ENCODE measurements around the gene NDUFC2. TPM values are rescaled to one million over a fixed set of nuclear protein-coding genes. Genes with fewer than 3 reads are reported as not detected.
"Not testable (repeated sequence)": the region's sequence is repeated elsewhere in the genome, so short reads cannot be mapped to it uniquely, and the experiment has no call there.

Gene NDUFC2
- total and polyA plus RNA-seq, 7 donors = 55.9 to 246 (median 109) TPM

DNA sequence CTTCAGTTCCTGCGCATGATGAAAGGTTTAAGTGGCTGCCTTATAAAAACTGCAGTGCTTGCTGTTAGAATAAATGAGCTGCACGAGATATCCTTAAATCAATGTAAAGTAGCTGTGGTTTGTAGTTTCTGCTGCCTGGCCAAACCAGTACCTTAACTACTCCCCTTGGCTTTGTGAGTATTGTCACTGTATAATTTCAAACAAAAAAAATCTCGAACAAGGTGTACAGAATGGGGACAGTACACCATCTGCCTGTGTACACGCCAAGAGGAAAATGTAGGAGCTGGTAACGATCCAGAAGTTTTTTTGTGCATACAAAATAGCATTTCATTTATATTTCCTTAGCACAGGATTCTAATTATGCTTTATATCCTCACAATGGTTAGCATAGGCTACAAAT is 20.6 kb upstream of the NDUFC2 start:
- TF ChIP-seq POLR2AphosphoS5 (IDR thresholded peaks at IDR 0.05) (no peak), POLR2A (IDR thresholded peaks at IDR 0.05) (no peak), EP300 (IDR thresholded peaks at IDR 0.05) (no peak)
- TF ChIP-seq, protein P1, sequence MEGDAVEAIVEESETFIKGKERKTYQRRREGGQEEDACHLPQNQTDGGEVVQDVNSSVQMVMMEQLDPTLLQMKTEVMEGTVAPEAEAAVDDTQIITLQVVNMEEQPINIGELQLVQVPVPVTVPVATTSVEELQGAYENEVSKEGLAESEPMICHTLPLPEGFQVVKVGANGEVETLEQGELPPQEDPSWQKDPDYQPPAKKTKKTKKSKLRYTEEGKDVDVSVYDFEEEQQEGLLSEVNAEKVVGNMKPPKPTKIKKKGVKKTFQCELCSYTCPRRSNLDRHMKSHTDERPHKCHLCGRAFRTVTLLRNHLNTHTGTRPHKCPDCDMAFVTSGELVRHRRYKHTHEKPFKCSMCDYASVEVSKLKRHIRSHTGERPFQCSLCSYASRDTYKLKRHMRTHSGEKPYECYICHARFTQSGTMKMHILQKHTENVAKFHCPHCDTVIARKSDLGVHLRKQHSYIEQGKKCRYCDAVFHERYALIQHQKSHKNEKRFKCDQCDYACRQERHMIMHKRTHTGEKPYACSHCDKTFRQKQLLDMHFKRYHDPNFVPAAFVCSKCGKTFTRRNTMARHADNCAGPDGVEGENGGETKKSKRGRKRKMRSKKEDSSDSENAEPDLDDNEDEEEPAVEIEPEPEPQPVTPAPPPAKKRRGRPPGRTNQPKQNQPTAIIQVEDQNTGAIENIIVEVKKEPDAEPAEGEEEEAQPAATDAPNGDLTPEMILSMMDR (IDR thresholded peaks at IDR 0.05) = no peak
- Histone ChIP-seq H3K27me3 (no peaks in the 10 kb centered on the region), H3K9me3 (no peaks in the 10 kb centered on the region), H3K4me1 (no peaks in the 10 kb centered on the region), H3K36me3 (peaks cover 0 to 39% (median 9%) of the 10 kb centered on the region in 4 donors), H3K4me3 (no peak overlapping the region), H3K27ac (no peak overlapping the region)
- intact Hi-C loops (cut with DNase I) = no loop called here
- 74% methylated on average over 5 of the region's 5 CpGs for WGBS, 2 donors
- no peak for DNase-seq

DNA sequence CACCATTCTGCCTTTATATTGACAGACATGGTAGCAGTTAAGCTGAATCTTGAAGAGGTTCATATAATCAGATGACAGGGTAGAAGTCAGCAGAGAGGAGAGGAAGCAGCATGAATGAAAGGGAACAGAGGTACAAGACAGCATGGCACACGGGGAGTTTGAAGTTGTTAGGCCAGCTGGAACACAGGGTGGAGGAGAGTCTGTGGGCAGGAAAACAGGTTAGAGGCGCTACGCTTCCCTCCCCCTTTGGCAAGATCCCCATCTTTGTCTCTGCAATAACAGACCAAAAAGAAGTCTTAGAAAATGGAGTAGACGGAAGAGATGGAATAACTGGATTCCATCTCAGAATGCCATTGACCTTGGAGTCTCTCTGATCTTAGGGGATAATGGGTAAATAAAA is 20.0 kb upstream of the NDUFC2 start:
- intact Hi-C loops (cut with DNase I) = no loop called here
- H3K27ac ChIP-seq = no peak overlapping the region
- peaks cover 0 to 42% (median 9%) of the 10 kb centered on the region in 4 donors for H3K36me3 ChIP-seq

DNA sequence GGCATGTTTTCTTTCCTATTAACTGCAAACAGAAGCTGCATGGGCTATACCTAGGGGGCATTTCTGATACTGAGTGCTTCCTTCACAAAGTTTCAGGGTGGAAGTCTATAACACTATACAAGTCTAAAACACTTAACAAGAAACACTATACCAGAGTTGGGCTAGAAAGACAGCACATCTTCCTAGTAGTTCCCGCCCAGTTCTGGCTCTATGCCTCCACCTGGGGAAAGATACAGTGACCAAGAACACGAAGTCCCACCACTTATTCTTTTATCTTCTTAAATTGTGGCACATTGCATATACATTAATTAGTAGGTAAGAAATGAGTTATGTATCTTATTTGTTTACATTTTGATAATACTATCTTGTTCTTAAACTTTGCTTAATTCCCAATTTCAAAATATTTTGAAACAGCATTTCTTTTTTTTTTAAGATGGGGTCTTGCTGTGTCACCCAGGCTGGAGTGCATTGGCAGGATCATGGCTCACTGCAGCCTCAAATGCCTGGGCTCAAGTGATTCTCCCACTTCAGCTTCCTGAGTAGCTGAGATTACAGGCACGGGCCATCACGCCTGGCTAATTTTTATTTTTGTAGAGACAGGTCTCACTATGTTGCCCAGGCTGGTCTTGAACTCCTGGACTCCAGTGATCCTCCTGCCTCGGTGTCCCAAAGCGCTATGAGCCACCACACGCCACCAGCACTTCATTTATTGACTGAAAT is 18.2 kb upstream of the NDUFC2 start:
- no peak for TF ChIP-seq POLR2A (IDR thresholded peaks at IDR 0.05)
- no peak for TF ChIP-seq EP300 (IDR thresholded peaks at IDR 0.05)
- no peak for TF ChIP-seq POLR2AphosphoS5 (IDR thresholded peaks at IDR 0.05)
- TF ChIP-seq, protein P1 (IDR thresholded peaks at IDR 0.05) = no peak
- H3K4me3 ChIP-seq = no peak overlapping the region
- intact Hi-C loops (cut with DNase I) = no loop called here
- H3K27ac ChIP-seq = no peak overlapping the region
- no peaks in the 10 kb centered on the region for H3K27me3 ChIP-seq
- no peaks in the 10 kb centered on the region for H3K4me1 ChIP-seq
- peaks cover 0 to 33% (median 6%) of the 10 kb centered on the region in 4 donors for H3K36me3 ChIP-seq
- DNase-seq = no peak
- WGBS, 2 donors = 93 to 95% methylated on average over 7 of the region's 7 CpGs
- H3K9me3 ChIP-seq = no peaks in the 10 kb centered on the region

More for the DNA sequence above, 20.0 kb upstream of the NDUFC2 start:
- 86 to 92% methylated on average over 4 of the region's 4 CpGs for WGBS, 2 donors
- no peak for DNase-seq
- Histone ChIP-seq H3K9me3 (no peaks in the 10 kb centered on the region), H3K27me3 (no peaks in the 10 kb centered on the region), H3K4me1 (no peaks in the 10 kb centered on the region), H3K4me3 (no peak overlapping the region)
- no peak for TF ChIP-seq POLR2A (IDR thresholded peaks at IDR 0.05)
- TF ChIP-seq, protein P1 (IDR thresholded peaks at IDR 0.05) = no peak
- TF ChIP-seq EP300 (IDR thresholded peaks at IDR 0.05) = no peak
- no peak for TF ChIP-seq POLR2AphosphoS5 (IDR thresholded peaks at IDR 0.05)

DNA sequence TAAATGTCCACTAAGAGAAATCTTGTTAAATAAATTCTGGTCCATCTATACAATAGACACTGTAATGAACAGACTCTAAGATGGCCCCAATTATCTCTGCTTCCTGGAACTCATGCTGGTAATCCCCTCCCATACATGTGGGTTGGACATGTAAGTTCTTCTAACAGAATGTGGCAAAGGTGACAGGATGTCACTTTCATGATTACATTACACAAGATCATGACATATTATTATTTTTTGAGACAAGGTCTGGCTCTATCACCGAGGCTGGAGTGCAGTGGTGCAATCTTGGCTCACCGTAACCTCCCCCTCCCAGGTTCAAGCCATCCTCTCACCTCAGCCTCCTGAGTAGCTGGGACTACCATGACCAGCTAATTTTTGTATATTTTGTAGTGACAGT is 14.6 kb upstream of the NDUFC2 start:
- WGBS, 2 donors = 91 to 96% methylated on average over 2 of the region's 2 CpGs
- intact Hi-C loops (cut with DNase I) = no loop called here
- Histone ChIP-seq H3K9me3 (no peaks in the 10 kb centered on the region), H3K27ac (no peak overlapping the region), H3K4me3 (no peak overlapping the region), H3K36me3 (peaks cover 0 to 6% (median under 1%) of the 10 kb centered on the region in 4 donors), H3K4me1 (no peaks in the 10 kb centered on the region), H3K27me3 (no peaks in the 10 kb centered on the region)
- no peak for TF ChIP-seq EP300 (IDR thresholded peaks at IDR 0.05)
- TF ChIP-seq, protein P1 (IDR thresholded peaks at IDR 0.05) = no peak
- no peak for TF ChIP-seq POLR2AphosphoS5 (IDR thresholded peaks at IDR 0.05)
- TF ChIP-seq POLR2A (IDR thresholded peaks at IDR 0.05) = no peak
- DNase-seq = no peak

DNA sequence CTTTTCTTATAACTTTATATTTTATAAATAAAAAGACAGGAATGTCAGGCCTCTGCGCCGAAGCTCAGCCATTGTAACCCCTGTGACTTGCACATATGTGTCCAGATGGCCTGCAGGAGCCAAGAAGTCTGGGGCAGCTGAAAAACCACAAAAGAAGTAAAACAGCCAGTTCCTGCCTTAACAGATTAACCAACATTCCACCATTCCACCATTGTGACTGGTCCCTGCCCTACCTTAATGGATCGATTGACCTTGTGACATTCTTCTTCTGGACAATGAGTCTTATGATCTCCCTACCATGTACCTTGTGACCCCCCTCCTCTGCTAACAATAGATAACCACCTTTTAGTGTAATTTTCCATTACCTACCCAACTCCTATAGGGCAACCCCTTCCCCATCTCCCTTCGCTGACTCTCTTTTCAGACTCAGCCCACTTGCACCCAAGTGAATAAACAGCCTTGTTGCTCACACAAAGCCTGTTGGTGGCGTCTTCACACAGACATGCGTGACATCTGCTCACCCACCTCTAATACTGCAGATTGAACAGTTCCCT is 6.9 kb upstream of the NDUFC2 start:
- 90 to 93% methylated on average over 6 of the region's 6 CpGs for WGBS, 2 donors
- H3K27me3 ChIP-seq; H3K9me3 ChIP-seq; H3K27ac ChIP-seq; H3K4me1 ChIP-seq; DNase-seq; H3K36me3 ChIP-seq; H3K4me3 ChIP-seq; intact Hi-C loops (cut with DNase I): not testable (repeated sequence)

Measured in sigmoid colon (tissue), 7 donors.